ENCODE results near the gene USP5. TPM values are rescaled to one million over a fixed set of nuclear protein-coding genes. Genes with fewer than 3 reads are reported as not detected.
"Not testable (repeated sequence)": the region's sequence is repeated elsewhere in the genome, so short reads cannot be mapped to it uniquely, and the experiment has no call there.

The USP5 gene
- polyA plus RNA-seq, 1 experiment, result 90.0 TPM

- TF ChIP-seq CTCF (IDR thresholded peaks at IDR 0.05; ENCODE audit: insufficient read depth, low read depth, low read length), result peak; percentile 58
- Histone ChIP-seq H3K4me3 (ENCODE audit: low read depth, low read length) (peak overlapping the region; percentile 23), H3K27me3 (ENCODE audit: control insufficient read depth, insufficient read depth, low read length) (no peaks in the 10 kb centered on the region), H3K36me3 (ENCODE audit: control insufficient read depth, insufficient read depth, low read length) (peaks cover 1% of the 10 kb centered on the region; the same call in 1 of the 2 replicates)
- ChIA-PET POLR2A (interaction anchor here (0.7 to 1.4 kb wide), 5 partner anchors 18 to 190 kb away, joined by 3 to 7 read pairs (median 5); partner anchors contain the start of genes CDCA3, SPSB2 and USP5), CTCF (interaction anchor here (0.6 to 2.4 kb wide), 31 partner anchors 9 to 561 kb away, joined by 3 to 42 read pairs (median 5); partner anchors contain the start of genes ENO2, LRRC23, RNU7-1 and SPSB2)
- DNase-seq (ENCODE audit: low read depth), result peak; percentile 74
Observed at GRCh38 chr12:6890789-6891645, 39.1 kb downstream of the USP5 start.

GRCh38 chr12:6891646-6892001 is 39.7 kb downstream of the USP5 start:
- ChIA-PET POLR2A (interaction anchor here (0.7 to 1.4 kb wide), 4 partner anchors 19 to 40 kb away, joined by 5 to 7 read pairs (median 6); partner anchors contain the start of genes CDCA3, SPSB2 and USP5), CTCF (interaction anchor here (0.6 to 2.4 kb wide), 30 partner anchors 8 to 337 kb away, joined by 3 to 42 read pairs (median 5); partner anchors contain the start of genes ENO2, LRRC23, RNU7-1 and SPSB2)
- Histone ChIP-seq H3K4me3 (ENCODE audit: low read depth, low read length) (peak overlapping the region; percentile 23), H3K36me3 (ENCODE audit: control insufficient read depth, insufficient read depth, low read length) (peaks cover 1% of the 10 kb centered on the region; the same call in 1 of the 2 replicates), H3K27me3 (ENCODE audit: control insufficient read depth, insufficient read depth, low read length) (no peaks in the 10 kb centered on the region)
- no peak for TF ChIP-seq CTCF (IDR thresholded peaks at IDR 0.05; ENCODE audit: insufficient read depth, low read depth, low read length)
- no peak for DNase-seq (ENCODE audit: low read depth)

GRCh38 chr12:6892683-6893082 is 40.7 kb downstream of the USP5 start:
- ChIA-PET CTCF (interaction anchor here (1.0 to 2.4 kb wide), 5 partner anchors 11 to 24 kb away, joined by 3 to 42 read pairs (median 14); partner anchors contain the start of genes SPSB2 and TPI1), POLR2A (interaction anchor here (0.6 kb wide), 1 partner anchor 25 kb away, joined by 3 read pairs; no protein-coding TSS in a partner anchor)
- not testable (repeated sequence) for DNase-seq (ENCODE audit: low read depth); H3K27me3 ChIP-seq (ENCODE audit: control insufficient read depth, insufficient read depth, low read length); H3K4me3 ChIP-seq (ENCODE audit: low read depth, low read length); H3K36me3 ChIP-seq (ENCODE audit: control insufficient read depth, insufficient read depth, low read length)

- no peak for TF ChIP-seq CTCF (IDR thresholded peaks at IDR 0.05; ENCODE audit: insufficient read depth, low read depth, low read length)
- POLR2A ChIA-PET, result no interaction called here
- H3K36me3 ChIP-seq (ENCODE audit: control insufficient read depth, insufficient read depth, low read length), result no peaks in the 10 kb centered on the region
- DNase-seq (ENCODE audit: low read depth), result no peak
- no peak overlapping the region for H3K4me3 ChIP-seq (ENCODE audit: low read depth, low read length)
- no peaks in the 10 kb centered on the region for H3K27me3 ChIP-seq (ENCODE audit: control insufficient read depth, insufficient read depth, low read length)
- CTCF ChIA-PET, result interaction anchor here (1.1 to 1.4 kb wide), 2 partner anchors 22 to 32 kb away, joined by 4 to 5 read pairs; partner anchors contain the start of gene SPSB2
Observed at GRCh38 chr12:6894321-6894720, 42.4 kb downstream of the USP5 start.

GRCh38 chr12:6896846-6897435 is 45.0 kb downstream of the USP5 start:
- POLR2A ChIA-PET, result no interaction called here
- CTCF ChIA-PET, result interaction anchor here (1.0 to 1.1 kb wide), 2 partner anchors 16 to 27 kb away, joined by 3 to 4 read pairs; no protein-coding TSS in a partner anchor
- no peak for DNase-seq (ENCODE audit: low read depth)

More at GRCh38 chr12:6896846-6897435, 45.0 kb downstream of the USP5 start:
- TF ChIP-seq CTCF (IDR thresholded peaks at IDR 0.05; ENCODE audit: insufficient read depth, low read depth, low read length), result no peak
- no peak overlapping the region for H3K4me3 ChIP-seq (ENCODE audit: low read depth, low read length)
- no peaks in the 10 kb centered on the region for H3K36me3 ChIP-seq (ENCODE audit: control insufficient read depth, insufficient read depth, low read length)
- H3K27me3 ChIP-seq (ENCODE audit: control insufficient read depth, insufficient read depth, low read length), result no peaks in the 10 kb centered on the region

Measured in BJ (cell line).